WTC11 (cell line): ENCODE data around the gene ZNF236.
"Not testable (repeated sequence)": the region's sequence is repeated elsewhere in the genome, so short reads cannot be mapped to it uniquely, and the experiment has no call there.

Experiments
- ATF3 ChIP-seq: sonication (generic); formaldehyde crosslinking; conservative IDR thresholded peaks from 2 replicates; pipeline ENCODE4 v1.8.1; 2022; ENCODE audit warnings: mild to moderate bottlenecking, missing genetic modification reagents
- CDX4 ChIP-seq: fragments of 250-450 bp; sonication (Bioruptor Pico); IDR thresholded peaks from 2 replicates; pipeline ENCODE4 v1.9.0; 2021; ENCODE audit warnings: moderate library complexity, mild to moderate bottlenecking, inconsistent platforms, borderline replicate concordance
- CREB1 ChIP-seq: sonication (generic); formaldehyde crosslinking; IDR thresholded peaks from 2 replicates; pipeline ENCODE4 v1.8.0; 2023; ENCODE audit warnings: mild to moderate bottlenecking, missing genetic modification reagents
- CTCF ChIP-seq: fragments of 200-600 bp; IDR thresholded peaks from 2 replicates; pipeline ENCODE4 v1.8.0; 2022; ENCODE audit warnings: antibody characterized with exemption
- ESRRA ChIP-seq: sonication (generic); formaldehyde crosslinking; IDR thresholded peaks from 2 replicates; pipeline ENCODE4 v1.8.1; 2022; ENCODE audit warnings: mild to moderate bottlenecking, missing genetic modification reagents, borderline replicate concordance
- NR3C1 ChIP-seq: sonication (generic); formaldehyde crosslinking; conservative IDR thresholded peaks from 2 replicates; pipeline ENCODE4 v1.8.1; 2023; ENCODE audit warnings: low read depth, mild to moderate bottlenecking, missing genetic modification reagents
- SP1 ChIP-seq: sonication (generic); formaldehyde crosslinking; conservative IDR thresholded peaks from 2 replicates; pipeline ENCODE4 v1.8.1; 2022; ENCODE audit warnings: missing genetic modification reagents

- not testable (repeated sequence) for TF ChIP-seq ATF3; CREB1; CTCF; CDX4 (CRISPR knock-in tag); NR3C1; SP1 (CRISPR knock-in tag); ESRRA (CRISPR knock-in tag)
These were observed 45.3 kb upstream of the ZNF236 start for GRCh38 chr18:76777036-76777435.
